Activated T-helper 1 cell treated with anti-CD3 and anti-CD28 coated beads, Interleukin-2, amount 50 U/mL, for 16 hours (primary cell): ENCODE data around the gene CCL25.
"Not testable (repeated sequence)": the region's sequence is repeated elsewhere in the genome, so short reads cannot be mapped to it uniquely, and the experiment has no call there.

Experiments used
- DNase-seq, 2 donors: peaks; one replicate each; pipeline ENCODE4 v3.0.0-alpha.2; 2020; ENCODE audit warnings: low read depth in 1 of 2, low spot score in 1 of 2

CCL25 gene

GRCh38 chr19:8085598-8086408 lies 33.2 kb downstream of the CCL25 start:
- DNase-seq, result no peak

- no peak for DNase-seq
Measured at GRCh38 chr19:8086849-8087248, 34.3 kb downstream of the CCL25 start.

- no peak for DNase-seq
Measured at GRCh38 chr19:8087876-8088275, 35.3 kb downstream of the CCL25 start.

- DNase-seq, result no peak
Measured at GRCh38 chr19:8088752-8089663, 36.4 kb downstream of the CCL25 start.

GRCh38 chr19:8089664-8090601 lies 37.4 kb downstream of the CCL25 start:
- DNase-seq, result no peak

GRCh38 chr19:8090950-8091349 lies 38.4 kb downstream of the CCL25 start:
- DNase-seq, result no peak

GRCh38 chr19:8093740-8094139 lies 41.2 kb downstream of the CCL25 start:
- no peak for DNase-seq

- no peak for DNase-seq
Measured at GRCh38 chr19:8094336-8094735, 41.8 kb downstream of the CCL25 start.

- DNase-seq, result no peak
Measured at GRCh38 chr19:8095354-8095886, 42.9 kb downstream of the CCL25 start.

GRCh38 chr19:8096071-8096470 lies 43.5 kb downstream of the CCL25 start:
- DNase-seq, result no peak

- DNase-seq, result no peak
Measured at GRCh38 chr19:8097198-8097597, 44.6 kb downstream of the CCL25 start.

GRCh38 chr19:8097681-8098567 lies 45.4 kb downstream of the CCL25 start:
- no peak for DNase-seq

GRCh38 chr19:8101311-8101710 lies 48.8 kb downstream of the CCL25 start:
- no peak for DNase-seq

GRCh38 chr19:8101910-8102309 lies 49.4 kb downstream of the CCL25 start:
- DNase-seq, result not testable (repeated sequence)

GRCh38 chr19:8105471-8105870 lies 52.9 kb downstream of the CCL25 start:
- DNase-seq, result no peak

- no peak for DNase-seq
Measured at GRCh38 chr19:8107301-8107903, 54.8 kb downstream of the CCL25 start.

- DNase-seq, result no peak
Measured at GRCh38 chr19:8108560-8109445, 56.2 kb downstream of the CCL25 start.

- DNase-seq, result no peak
Measured at GRCh38 chr19:8109455-8109854, 56.9 kb downstream of the CCL25 start.
